Measurements from ENCODE around the gene CAV1.
"Not testable (repeated sequence)": the region's sequence is repeated elsewhere in the genome, so short reads cannot be mapped to it uniquely, and the experiment has no call there.

CAV1 gene

DNA sequence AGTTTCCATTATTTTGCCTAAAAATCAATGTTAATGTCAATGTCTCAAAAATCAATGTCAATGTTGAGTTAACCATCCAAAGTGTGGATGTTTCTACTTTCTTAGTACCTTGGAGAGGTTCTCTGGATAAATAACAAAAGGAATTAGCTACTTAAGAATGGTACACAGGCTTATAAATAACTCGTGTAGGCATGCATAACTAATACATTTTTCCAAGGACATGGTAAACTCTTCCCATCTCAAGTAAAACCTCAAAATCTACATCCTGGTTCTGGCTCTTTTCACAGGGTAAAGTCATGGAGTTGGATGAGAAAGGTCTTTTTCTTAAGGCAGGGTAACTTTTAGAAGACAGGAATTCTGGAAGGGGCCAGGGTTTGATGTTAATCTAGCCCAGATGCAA, 59.9 kb downstream of the CAV1 start:
- no peak for DNase-seq

DNA sequence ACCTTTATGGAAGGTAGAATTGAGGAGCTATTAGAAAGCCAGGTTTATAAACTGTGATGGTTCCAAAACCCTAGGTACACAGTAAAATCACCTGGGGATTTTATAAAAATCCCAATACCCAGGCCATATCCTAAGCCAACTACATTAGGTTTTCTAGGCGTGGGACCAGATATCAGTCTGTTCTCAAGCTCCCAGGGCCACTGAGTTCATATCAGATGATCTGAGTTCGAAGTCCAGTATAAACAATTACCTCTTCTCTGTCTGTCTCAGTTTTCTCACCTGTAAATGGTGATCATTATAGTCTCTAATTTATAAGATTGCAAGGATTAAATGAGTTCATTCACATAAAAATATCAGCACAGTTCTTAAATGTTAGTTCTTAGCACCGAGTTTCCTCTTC, 60.6 kb downstream of the CAV1 start:
- DNase-seq: no peak

DNA sequence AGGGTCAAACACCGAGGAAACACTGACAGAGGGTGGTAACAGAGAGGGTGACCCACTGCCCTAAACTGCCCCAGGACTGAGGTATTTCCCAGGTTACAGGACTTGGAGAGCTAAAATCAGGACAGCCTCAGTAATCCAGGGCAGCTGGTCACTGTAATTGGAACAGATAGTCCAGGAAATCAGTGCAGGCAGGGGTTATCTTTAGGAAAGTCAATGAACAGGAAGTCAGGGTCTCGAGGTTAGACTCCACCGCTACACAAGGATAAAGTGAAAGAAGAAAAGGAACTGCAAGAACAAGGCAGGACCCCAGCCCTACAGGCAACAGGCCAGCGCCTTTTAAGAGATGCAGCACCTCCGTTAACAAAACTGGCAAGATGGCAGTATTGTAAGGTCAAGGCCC, 61.1 kb downstream of the CAV1 start:
- no peak for DNase-seq

DNA sequence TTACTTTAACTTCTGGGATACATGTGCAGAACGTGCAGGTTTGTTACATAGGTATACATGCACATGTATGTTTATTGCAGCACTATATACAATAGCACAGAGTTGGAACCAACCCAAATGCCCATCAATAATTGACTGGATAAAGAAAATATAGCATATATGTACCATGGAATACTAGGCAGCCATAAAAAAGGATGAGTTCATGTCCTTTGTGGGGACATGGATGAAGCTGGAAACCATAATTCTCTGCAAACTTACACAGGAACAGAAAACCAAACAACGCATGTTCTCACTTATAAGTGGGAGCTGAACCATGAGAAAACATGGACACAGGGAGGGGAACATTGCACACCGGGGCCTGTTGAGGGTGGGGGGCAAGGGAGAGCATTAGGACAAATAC, 62.4 kb downstream of the CAV1 start:
- not testable (repeated sequence) for DNase-seq

DNA sequence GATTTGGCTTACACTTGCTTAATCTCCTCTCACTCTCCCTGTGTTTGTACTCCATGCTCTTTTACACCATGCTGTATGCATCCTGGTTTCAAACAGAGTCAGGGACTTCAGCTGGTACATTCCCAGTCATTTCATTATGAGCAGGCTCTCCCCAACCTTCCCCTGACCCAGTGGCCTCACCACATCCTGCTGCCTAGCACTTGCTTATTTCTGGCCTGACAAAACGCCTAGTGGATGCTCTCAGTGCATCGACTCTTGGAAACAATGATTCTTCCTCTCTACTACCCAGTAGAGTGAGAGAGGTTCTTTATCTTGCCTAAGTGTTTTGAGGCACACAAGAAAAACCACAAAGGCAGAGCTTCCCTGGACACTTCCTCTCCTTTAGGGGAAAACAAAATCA, 63.4 kb downstream of the CAV1 start:
- DNase-seq: no peak

DNA sequence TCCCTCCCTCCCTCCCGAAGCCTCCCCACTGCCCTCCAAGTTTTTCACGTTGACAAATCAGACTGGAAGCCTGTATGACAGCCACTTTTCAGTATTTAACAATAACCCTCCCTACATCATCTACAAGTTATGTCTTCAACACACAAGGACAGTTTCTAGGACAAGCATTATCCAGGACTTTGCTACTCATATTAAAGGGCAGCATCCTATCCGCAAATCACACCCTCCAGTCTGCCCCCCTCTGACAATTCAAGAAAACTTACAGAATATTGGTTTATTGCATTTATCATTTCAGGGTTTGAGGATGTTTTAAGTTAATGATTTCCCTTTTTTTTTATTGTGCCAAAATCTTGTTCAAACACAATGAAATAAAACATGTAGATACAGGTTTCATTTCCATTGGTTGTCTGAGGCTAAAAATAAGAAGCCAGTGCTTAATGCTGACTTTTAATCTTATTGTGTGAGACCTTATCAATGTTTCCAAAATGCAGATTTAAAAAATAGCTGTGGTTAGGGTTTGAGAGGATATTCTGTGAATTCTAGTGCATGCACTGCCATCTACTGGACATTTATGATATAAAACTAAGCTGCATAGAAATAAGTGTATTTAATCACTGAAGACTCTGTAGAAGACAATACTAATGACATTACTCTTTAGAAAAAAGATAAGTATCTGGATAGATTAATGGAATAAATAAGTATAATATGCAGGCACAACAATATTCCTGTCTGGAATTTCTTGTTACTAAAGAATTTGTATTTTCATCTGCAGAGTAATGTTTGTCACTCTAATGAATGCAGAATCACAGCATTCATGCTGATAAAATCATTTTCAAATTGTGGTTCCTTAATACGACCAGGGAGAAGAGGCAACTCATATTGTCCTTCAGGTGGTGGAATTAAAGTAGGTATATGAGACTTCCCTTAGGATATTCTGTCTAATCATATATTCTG, 64.1 kb downstream of the CAV1 start:
- no peak for DNase-seq

DNA sequence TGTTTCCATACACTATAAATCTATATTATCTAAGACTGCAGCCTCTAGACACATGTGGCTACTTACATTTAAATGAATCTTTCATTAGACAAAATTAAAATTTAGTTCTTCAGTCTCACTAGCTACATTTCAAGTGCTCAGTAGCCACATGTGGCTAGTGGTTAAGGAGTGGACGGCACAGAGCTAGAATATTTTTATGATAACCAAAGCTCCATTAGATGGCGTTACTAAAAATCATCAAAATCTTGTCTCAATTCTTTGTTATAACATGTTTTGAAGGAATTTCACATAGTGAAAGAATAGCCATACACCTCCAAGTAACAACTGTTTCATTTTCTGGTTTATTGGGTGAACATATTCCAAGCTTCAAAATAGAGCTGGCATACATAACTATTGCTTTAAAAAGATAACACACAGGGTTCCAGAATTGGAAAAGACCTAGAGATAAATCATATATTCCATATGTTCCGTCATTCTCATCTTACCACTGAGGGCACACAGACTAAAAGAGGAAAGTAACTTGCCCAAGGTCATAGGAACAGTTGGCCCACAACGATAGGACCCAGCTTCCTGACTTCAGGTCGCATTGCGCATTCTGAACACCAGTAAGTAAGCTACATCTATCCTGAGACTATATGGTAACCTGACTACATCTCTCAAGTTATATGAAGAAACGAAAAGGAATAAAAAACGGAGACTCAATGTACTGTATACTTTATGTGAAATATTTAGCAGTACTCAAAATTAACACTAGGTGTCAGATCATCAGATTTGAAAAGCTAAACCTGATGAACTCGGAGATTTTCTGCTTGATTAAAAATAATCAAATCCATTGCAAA, 66.6 kb downstream of the CAV1 start:
- no peak for DNase-seq

DNA sequence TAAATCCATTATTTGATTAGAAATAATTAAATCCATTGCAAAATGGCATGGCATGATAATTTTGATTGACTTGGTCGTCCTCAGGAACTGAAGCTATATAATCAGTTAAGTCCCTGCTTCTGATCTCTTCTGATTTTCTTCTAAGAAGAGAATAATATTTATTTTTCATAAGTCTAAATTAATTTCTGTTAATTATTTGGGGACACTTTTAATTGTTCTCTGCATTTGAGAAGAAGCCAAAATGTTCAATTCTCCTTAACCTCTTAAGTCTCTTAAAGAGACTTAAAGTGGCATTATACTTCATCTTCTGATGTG, 67.2 kb downstream of the CAV1 start:
- no peak for DNase-seq

DNA sequence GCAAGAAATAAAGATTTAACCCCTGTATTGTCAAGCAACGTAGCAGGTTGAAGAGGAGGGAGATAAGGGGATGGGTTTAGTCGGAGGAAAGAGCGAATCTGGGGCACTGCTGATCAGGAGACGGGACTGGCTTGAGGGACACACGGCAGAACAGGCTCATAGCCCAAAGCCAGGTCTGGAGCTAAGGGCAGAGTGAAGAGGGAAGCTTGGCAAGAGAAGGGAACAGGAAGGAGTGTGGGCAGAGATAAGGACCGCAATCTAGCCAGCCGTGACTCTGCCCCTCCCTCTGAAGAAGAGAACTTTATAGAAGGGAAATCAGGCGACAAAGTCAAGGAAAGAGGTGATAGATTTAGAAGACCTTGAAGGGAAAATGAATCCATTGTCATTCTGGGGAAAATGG, 67.6 kb downstream of the CAV1 start:
- no peak for DNase-seq

DNA sequence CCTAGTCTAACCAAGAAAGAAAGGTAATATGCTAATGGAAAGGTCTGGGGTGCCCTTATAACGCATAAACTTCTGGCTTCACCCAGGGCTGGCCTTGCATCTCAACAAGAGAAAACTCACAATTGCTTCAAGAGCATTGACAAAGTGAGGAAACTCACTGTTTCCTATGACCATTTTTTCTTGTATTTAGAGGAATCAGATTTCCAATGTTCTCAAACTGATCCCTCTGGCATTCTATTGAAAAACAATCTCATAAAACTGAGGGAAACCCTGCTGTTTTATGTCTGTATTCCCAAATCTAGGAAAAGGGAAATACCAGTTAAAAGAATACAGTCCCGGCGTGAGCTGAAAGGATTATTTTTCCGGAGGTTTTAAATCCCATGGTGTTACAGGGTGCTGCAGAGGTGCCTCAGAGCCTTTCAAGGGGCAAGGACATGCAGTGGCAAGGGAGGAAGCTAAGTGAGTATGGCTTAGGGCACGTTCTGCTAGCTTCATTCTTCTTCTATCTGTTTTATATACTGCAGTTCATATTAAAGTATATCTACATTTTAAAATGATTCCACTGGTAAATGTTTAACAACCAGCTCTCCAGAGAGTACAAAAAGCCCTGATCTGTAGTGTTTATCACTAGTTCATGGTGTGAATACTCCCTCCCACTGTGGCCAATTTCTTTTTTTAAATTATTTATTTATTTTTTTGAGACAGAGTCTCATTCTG, 68.7 kb downstream of the CAV1 start:
- DNase-seq: no peak

DNA sequence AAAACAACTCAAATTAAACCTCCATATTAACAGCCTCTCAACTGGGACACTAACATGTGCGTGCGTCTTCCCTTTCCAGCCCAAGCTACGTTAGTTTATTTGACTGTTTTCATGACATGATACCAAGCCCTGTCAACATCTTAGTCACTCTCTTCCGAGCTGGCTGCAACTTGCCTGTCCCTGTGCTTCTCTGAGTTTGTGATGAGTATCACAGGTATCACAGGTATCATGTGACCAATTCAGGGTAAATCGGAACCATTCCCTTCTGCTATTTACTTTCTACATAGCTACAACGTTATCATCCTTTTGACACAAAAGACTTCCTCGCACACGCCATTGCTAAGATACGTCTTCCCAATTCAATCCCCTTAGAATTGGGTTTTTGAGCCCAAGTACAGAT, 70.2 kb downstream of the CAV1 start:
- DNase-seq: no peak

DNA sequence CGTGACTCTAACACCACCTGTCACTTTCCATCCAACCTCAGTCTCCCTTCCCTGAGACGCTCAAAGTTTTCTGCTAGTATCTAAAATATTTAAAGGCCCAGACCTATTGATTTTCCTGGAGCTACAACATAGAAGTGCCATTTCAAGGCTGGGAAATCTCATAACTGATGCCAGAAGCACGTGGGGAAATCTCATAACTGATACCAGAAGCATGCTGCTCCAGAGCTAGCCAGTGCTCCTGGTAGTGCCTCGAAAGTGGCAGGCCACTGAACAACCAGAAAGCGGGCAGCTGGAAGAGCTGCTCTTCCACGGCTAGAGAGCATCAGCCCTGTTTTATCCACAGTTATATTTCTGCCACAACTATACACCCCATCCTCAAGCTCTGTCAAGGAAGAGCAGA, 72.5 kb downstream of the CAV1 start:
- DNase-seq: no peak

DNA sequence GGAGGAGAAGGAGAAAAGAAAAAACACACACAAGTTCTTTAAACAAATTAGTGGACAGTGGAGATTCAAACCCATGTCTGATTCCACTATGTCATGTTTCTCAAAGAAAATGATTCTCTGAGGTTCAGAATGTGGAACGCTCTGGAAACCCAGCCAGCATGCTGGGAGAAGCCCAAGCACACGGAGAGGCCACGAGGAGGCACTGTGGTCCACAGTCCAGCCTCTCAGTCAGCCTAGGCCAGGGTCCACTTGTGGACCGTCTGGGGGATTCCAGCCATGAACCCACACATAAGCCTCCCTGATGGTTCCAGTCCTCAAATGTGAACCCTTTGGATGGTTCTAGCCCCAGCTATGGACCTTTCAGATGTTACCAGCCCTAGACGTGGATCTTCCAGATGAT, 73.4 kb downstream of the CAV1 start:
- DNase-seq: no peak

DNA sequence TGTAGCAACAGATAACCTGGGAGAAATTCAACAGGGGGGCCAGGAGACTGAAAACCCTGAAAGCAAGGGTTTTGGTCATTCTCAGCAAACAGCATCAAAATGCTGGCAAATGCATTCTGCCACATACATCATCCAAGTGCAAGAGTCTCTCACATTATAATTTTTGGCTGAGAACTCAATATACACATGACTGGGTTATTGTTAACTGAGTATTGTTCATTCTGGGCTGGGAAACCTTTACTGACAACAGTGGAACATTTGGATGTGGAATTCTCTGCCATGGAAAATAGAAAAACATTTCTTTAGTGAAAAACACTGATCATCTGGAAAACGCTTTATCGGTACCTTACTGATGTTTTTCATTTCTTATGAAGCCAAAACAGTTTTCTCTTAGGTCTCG, 74.0 kb downstream of the CAV1 start:
- no peak for DNase-seq

DNA sequence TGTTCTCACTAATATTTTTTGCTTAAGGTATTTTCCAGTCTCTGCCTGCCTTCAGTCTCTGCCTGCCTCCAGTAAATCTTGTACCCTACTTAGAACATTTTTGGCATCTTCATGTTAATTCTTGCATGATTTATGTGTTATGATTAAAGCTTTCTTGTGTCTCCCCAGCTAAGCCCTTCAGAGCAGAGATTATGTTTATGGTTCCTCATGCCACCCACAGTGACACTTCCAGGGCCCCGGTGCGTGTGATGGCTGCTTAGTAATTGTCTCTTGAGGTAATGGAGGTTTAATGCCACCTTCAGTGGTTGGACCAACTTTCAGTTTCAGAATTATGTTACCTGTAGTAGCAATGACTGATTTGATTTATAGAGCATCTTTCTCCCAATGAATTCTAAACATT, 76.6 kb downstream of the CAV1 start:
- DNase-seq: no peak

DNA sequence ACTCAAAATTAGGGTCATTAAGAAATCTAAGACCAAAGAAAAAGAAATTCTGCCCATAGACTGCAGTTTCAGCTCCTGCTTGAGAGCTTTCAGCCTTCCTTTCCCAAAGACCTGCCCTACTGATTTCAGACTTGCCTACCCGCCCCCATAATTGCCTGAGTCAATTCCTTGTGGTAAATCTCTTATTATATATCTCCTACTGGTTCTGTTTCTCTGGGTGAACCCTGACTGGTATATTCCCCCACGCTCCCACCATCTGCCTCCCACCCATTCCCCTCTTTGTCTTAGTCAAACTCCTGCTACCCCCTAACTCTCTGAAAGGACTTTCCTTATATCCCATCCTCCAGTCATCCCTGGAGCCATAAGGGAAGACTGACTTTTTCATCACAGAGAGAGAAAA, 82.5 kb downstream of the CAV1 start:
- no peak for DNase-seq

DNA sequence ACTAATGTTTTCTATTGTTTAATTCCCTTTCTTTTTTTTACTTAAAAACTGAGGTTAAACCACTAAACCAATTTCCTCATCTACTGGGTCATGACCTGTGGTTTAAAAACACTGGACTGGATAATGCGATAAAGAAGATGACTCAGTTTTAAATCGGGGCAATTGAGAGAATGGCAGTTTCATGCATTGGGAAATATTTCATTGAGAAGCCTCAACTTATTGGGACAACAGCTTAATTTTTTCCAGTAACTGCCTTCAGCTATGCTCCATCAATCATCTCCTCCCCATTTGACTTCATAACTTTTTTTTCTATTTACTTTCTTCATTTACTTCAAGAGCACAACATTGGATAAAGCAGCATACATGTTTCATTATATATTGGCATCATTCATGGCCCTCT, 85.4 kb downstream of the CAV1 start:
- DNase-seq: no peak

DNA sequence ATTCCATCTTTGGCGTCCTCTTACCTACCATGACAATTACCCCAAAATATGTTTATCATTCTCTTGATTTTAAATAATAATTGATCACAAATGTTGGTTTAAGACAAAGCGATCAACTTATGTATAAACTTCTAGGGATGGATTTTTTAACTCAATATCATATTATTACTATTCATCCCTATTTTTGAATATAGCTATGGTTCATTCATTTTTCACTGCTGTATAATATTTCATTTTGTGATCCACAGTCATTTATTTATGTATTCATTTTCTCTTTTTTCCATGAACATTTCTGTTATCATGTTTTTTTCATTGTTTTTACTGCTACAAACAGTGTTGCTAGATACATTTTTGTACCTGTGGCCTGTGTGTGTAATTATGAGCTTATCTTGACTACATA, 85.9 kb downstream of the CAV1 start:
- no peak for DNase-seq
